Measurements from ENCODE around the gene ROR2.

ROR2 gene

GRCh38 chr9:91865041-91865440, 85.0 kb downstream of the ROR2 start:
- DNase-seq = no peak

- DNase-seq = no peak
Measured at GRCh38 chr9:91864380-91864779, 85.6 kb downstream of the ROR2 start.

GRCh38 chr9:91863469-91863868, 86.6 kb downstream of the ROR2 start:
- DNase-seq = no peak

- DNase-seq = no peak
Measured at GRCh38 chr9:91858213-91859030, 91.6 kb downstream of the ROR2 start.

- no peak for DNase-seq
Measured at GRCh38 chr9:91857291-91858212, 92.5 kb downstream of the ROR2 start.

GRCh38 chr9:91856419-91856818, 93.6 kb downstream of the ROR2 start:
- DNase-seq = no peak

- no peak for DNase-seq
Measured at GRCh38 chr9:91855196-91855595, 94.8 kb downstream of the ROR2 start.

GRCh38 chr9:91852801-91853347, 97.2 kb downstream of the ROR2 start:
- DNase-seq = no peak

- DNase-seq = no peak
Measured at GRCh38 chr9:91849694-91850093, 100.3 kb downstream of the ROR2 start.

- no peak for DNase-seq
Measured at GRCh38 chr9:91848146-91848545, 101.9 kb downstream of the ROR2 start.

- DNase-seq = peak in 1 of 2 donors; percentile 17
Measured at GRCh38 chr9:91847581-91848091, 102.4 kb downstream of the ROR2 start.

GRCh38 chr9:91845879-91846278, 104.1 kb downstream of the ROR2 start:
- no peak for DNase-seq

GRCh38 chr9:91844701-91845291, 105.2 kb downstream of the ROR2 start:
- no peak for DNase-seq

GRCh38 chr9:91844190-91844589, 105.8 kb downstream of the ROR2 start:
- peak in 1 of 2 donors; percentile 9 for DNase-seq

GRCh38 chr9:91843623-91844148, 106.3 kb downstream of the ROR2 start:
- no peak for DNase-seq

- no peak for DNase-seq
Measured at GRCh38 chr9:91843093-91843492, 106.9 kb downstream of the ROR2 start.

GRCh38 chr9:91842358-91843049, 107.5 kb downstream of the ROR2 start:
- no peak for DNase-seq

- DNase-seq = no peak
Measured at GRCh38 chr9:91841591-91841990, 108.4 kb downstream of the ROR2 start.

- DNase-seq = no peak
Measured at GRCh38 chr9:91840882-91841281, 109.1 kb downstream of the ROR2 start.

- no peak for DNase-seq
Measured at GRCh38 chr9:91840469-91840868, 109.6 kb downstream of the ROR2 start.

GRCh38 chr9:91839926-91840465, 110.0 kb downstream of the ROR2 start:
- no peak for DNase-seq
